GM12891 (cell line): ENCODE results near the gene CCDC85A.

Experiments
- DNase-seq: peaks from one replicate; pipeline ENCODE4 v3.0.0; 2011; ENCODE audit warnings: low spot score; ENCODE audit not compliant: insufficient read length
- FAIRE-seq: peaks from 2 replicates; lab custom pipeline; 2011; peaks lifted over from hg19 to GRCh38; lab: Jason Lieb, UNC
- PAX5 ChIP-seq: IDR thresholded peaks from 2 replicates; pipeline ENCODE4 v1.6.1; 2011; ENCODE audit warnings: low read length, moderate library complexity, mild to moderate bottlenecking; ENCODE audit not compliant: insufficient read depth, severe bottlenecking
- POLR2A ChIP-seq: IDR thresholded peaks from 2 replicates; pipeline ENCODE4 v1.6.1; 2011; ENCODE audit warnings: low read depth, low read length, control low read depth
- POLR2AphosphoS5 ChIP-seq: IDR thresholded peaks from 2 replicates; pipeline ENCODE4 v1.6.1; 2011; ENCODE audit warnings: low read depth, low read length, control low read depth
- POU2F2 ChIP-seq: IDR thresholded peaks from 2 replicates; pipeline ENCODE4 v1.6.1; 2011; ENCODE audit warnings: low read depth, mild to moderate bottlenecking, control low read depth, low read length, moderate library complexity
- SPI1 ChIP-seq: IDR thresholded peaks from 2 replicates; pipeline ENCODE4 v1.6.1; 2011; ENCODE audit warnings: low read depth, low read length, control low read depth
- TAF1 ChIP-seq: IDR thresholded peaks from 2 replicates; pipeline ENCODE4 v1.6.1; 2011; ENCODE audit warnings: low read depth, low read length, control low read depth

The CCDC85A gene

GRCh38 chr2:56169521-56169920 lies 14.3 kb upstream of the CCDC85A start:
- FAIRE-seq = no peak

GRCh38 chr2:56170504-56170903 lies 13.3 kb upstream of the CCDC85A start:
- TF ChIP-seq SPI1 (no peak), POU2F2 (no peak), POLR2AphosphoS5 (no peak), POLR2A (no peak), PAX5 (no peak), TAF1 (no peak)
- DNase-seq = no peak
- no peak for FAIRE-seq

More at GRCh38 chr2:56169521-56169920, 14.3 kb upstream of the CCDC85A start:
- TF ChIP-seq POLR2A = no peak
- TF ChIP-seq TAF1 = no peak
- TF ChIP-seq POU2F2 = no peak
- TF ChIP-seq PAX5 = no peak
- no peak for TF ChIP-seq SPI1
- TF ChIP-seq POLR2AphosphoS5 = no peak
- no peak for DNase-seq

- no peak for DNase-seq
- no peak for FAIRE-seq
- TF ChIP-seq TAF1 = no peak
- no peak for TF ChIP-seq POU2F2
Measured at GRCh38 chr2:56170988-56171387, 12.8 kb upstream of the CCDC85A start.

- DNase-seq (no peak), FAIRE-seq (no peak)
- TF ChIP-seq PAX5 (no peak), POU2F2 (no peak), POLR2A (no peak)
Measured at GRCh38 chr2:56175779-56176178, 8.0 kb upstream of the CCDC85A start.

GRCh38 chr2:56177420-56178220 lies 6.2 kb upstream of the CCDC85A start:
- TF ChIP-seq SPI1 (no peak), PAX5 (no peak), POLR2AphosphoS5 (no peak), POLR2A (no peak), TAF1 (no peak), POU2F2 (no peak)
- no peak for FAIRE-seq
- DNase-seq = no peak

- TF ChIP-seq SPI1 (no peak), POLR2A (no peak), TAF1 (no peak), POU2F2 (no peak), PAX5 (no peak)
- FAIRE-seq (no peak), DNase-seq (no peak)
Measured at GRCh38 chr2:56179931-56180330, 3.9 kb upstream of the CCDC85A start.

- TF ChIP-seq POLR2AphosphoS5 = no peak
- no peak for DNase-seq
- no peak for FAIRE-seq
Measured at GRCh38 chr2:56182420-56182819, 1.4 kb upstream of the CCDC85A start.

GRCh38 chr2:56184500-56185011 lies 766 bp downstream of the CCDC85A start:
- FAIRE-seq (no peak), DNase-seq (no peak)

GRCh38 chr2:56185101-56185581 lies 1.4 kb downstream of the CCDC85A start:
- TF ChIP-seq POLR2A = no peak
- TF ChIP-seq POLR2AphosphoS5 = no peak
- TF ChIP-seq SPI1 = no peak
- no peak for TF ChIP-seq TAF1
- FAIRE-seq (no peak), DNase-seq (no peak)

More at GRCh38 chr2:56184500-56185011, 766 bp downstream of the CCDC85A start:
- TF ChIP-seq POU2F2 (no peak), PAX5 (no peak), POLR2AphosphoS5 (no peak), TAF1 (no peak), SPI1 (no peak), POLR2A (no peak)

GRCh38 chr2:56185582-56186046 lies 1.8 kb downstream of the CCDC85A start:
- DNase-seq = no peak
- TF ChIP-seq TAF1 (no peak), POLR2A (no peak), PAX5 (no peak), POLR2AphosphoS5 (no peak), POU2F2 (no peak), SPI1 (no peak)
- no peak for FAIRE-seq
